NK-92 (cell line): ENCODE data around the gene MAP3K2.
"Not testable (repeated sequence)": the region's sequence is repeated elsewhere in the genome, so short reads cannot be mapped to it uniquely, and the experiment has no call there.

Experiments used
- DNase-seq: peaks from one replicate; lab custom pipeline; 2025; ENCODE audit not compliant: unreplicated experiment; lab: John Stamatoyannopoulos, UW

Gene MAP3K2

GRCh38 chr2:127355407-127356008 lies 32.3 kb downstream of the MAP3K2 start:
- no peak for DNase-seq

DNA sequence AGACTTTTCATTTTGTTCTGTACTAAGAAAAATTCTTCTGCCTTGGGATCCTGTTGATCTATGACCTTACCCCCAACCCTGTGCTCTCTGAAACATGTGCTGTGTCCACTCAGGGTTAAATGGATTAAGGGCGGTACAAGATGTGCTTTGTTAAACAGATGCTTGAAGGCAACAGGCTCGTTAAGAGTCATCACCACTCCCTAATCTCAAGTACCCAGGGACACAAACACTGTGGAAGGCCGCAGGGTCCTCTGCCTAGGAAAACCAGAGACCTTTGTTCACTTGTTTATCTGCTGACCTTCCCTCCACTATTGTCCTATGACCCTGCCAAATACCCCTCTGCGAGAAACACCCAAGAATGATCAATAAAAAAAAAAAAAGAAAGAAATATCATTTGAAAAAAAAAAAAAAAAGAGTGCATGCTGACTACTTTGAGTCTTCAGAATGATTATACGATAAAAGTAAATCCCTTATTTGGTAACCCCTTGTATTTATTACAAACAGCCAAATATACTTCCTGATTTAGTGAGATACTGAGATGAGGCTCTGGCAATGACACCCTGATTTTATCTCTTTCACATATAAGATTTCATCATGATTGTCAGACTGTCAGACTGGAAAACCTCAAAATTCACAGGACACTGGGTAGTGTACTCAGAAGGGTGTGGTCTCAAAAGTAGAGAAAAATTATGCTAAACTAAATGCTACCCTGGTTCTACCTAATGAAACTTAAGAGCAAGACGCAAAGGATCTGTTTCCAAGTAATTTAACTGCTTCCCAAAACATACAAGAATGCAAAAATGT lies 33.7 kb downstream of the MAP3K2 start:
- not testable (repeated sequence) for DNase-seq

DNA sequence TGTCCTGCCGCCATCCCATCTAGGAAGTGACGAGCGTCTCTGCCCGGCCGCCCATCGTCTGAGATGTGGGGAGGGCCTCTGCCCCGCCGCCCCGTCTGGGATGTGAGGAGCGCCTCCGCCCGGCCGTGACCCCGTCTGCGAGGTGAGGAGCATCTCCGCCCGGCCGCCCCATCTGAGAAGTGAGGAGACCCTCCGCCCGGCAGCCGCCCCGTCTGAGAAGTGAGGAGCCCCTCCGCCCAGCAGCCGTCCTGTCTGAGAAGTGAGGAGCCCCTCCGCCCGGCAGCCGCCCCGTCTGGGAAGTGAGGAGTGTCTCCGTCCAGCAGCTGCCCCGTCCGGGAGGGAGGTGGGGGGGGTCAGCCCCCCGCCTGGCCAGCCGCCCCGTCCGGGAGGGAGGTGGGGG lies 34.6 kb downstream of the MAP3K2 start:
- not testable (repeated sequence) for DNase-seq

GRCh38 chr2:127351603-127352002 lies 36.2 kb downstream of the MAP3K2 start:
- DNase-seq = no peak

GRCh38 chr2:127348426-127349000 lies 39.3 kb downstream of the MAP3K2 start:
- DNase-seq = no peak

- no peak for DNase-seq
These were observed 39.9 kb downstream of the MAP3K2 start for GRCh38 chr2:127347734-127348392.

DNA sequence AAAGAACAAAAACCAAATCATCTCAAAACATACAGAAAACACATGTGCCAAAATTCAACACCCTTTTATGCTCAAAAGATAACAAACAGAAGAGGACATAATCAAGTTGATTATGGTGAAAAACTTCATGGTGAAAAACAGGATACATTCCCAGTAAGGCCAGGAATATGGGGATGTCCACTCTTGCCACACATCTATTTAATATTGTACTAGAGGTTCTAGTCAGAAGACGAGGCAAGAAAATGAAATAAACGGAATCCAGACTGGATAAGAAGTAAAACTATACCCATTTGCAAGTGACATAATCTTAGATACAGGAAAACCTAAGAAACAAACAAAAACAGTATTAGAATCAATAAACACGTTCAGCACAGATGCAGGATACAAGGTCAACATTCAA lies 40.8 kb downstream of the MAP3K2 start:
- no peak for DNase-seq

DNA sequence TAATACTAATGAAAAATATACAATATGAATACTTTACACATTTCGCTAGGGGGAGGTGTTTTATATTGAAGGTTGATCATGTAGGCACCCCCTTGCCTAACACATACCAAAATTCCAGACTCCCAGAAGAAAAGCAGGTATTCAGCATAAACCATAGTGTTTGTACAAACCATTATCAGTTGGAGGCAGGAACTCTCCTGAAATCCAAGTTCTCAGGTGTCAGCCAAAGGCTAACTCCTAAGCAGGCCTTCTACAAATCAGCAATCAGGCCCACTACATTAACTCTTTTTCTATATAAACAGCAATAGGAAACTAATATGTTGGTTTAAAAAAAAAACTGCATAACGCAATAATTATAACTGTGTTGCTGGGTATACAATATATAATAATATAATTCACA lies 44.5 kb downstream of the MAP3K2 start:
- DNase-seq = no peak

DNA sequence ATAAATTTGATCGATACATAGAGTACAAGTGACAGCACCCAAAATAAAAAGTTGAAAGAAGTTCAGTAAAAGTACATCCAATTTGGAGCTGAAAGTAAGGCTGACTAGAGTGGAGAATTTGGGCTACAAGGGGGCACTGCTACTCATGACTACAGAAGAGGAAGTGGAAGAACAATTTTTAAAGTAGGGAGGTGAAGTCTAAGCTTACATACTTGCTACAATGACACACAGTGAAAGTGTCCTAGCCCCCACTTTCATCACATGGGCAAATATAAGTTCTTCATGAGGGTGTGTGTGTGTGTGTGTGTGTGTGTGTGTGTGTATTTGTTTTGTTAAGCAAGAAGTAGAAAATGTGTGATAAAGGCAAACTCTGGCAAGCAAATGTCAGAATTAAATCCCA lies 45.7 kb downstream of the MAP3K2 start:
- DNase-seq = no peak

DNA sequence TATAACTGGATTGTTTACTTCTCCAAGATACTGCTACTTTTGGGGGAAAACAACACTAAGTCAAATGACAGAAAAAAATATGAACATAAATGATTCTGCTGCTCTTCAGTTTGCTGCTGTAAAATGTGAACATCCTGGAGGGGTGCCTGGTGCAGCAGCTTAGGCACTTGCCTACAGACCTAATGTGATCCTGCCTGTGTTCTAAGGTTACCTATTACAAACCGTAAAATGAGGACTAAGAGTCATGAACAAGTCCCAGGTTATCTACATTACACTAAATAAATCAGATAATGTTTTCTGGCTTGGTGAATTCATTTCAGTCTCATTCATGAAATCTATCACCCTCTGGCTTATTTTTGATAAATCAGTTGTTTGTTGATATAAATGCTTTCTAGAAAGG lies 55.4 kb downstream of the MAP3K2 start:
- DNase-seq = no peak

DNA sequence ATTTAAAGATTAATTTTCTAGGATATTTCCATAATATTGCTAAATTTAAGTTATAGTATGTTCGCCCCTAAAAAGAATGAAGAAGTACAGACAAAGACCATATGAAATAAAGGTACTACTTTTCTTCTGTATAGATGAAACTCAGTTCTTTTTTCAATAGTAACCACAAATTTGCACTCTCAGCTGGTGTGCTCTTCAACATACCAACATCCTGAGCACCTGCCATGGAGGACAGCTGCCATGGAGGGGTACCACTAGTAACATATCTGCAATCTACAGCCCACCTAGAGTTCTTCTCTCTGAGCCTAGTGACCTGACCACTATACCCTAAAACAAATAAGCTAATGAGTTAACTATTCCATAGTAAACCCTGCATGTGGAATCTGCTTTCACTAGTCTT lies 57.0 kb downstream of the MAP3K2 start:
- no peak for DNase-seq

- DNase-seq = no peak
These were observed 61.4 kb downstream of the MAP3K2 start for GRCh38 chr2:127326289-127326945.

DNA sequence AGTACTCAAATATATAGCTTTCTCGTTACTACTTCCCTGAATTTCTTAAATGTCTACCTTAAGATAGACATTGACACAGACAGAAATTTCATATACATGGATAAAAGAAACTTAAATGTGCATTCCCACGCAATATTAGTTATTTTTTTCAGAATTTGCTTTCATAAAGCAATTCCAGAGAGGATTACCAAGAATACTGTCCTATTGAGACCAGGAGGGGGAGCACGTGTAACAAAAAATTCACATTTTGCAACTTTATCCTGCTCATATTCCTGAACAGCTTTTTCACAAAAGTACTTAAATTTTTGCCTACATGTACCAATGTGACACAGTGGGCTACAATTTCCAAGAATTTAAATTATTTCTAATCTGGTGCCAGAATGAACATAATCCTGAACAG lies 63.1 kb downstream of the MAP3K2 start:
- DNase-seq = no peak

DNA sequence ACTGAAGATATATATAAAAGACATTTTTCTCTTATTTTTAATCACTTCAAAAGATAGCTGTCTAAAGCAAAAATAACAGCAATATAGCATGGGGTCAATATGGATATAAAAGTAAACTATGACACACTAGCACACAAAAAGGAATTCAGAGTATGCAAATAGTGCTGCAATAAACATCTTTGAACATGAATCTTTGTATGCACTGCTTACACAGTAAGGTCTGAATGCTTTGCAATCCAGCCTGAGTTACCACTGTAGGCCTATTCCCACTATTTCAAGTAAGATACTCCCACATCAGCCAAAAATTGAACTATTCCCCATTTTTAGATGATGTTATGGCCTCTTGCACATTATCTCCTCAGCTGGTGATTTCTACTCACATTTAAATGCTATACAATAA lies 66.5 kb downstream of the MAP3K2 start:
- no peak for DNase-seq

DNA sequence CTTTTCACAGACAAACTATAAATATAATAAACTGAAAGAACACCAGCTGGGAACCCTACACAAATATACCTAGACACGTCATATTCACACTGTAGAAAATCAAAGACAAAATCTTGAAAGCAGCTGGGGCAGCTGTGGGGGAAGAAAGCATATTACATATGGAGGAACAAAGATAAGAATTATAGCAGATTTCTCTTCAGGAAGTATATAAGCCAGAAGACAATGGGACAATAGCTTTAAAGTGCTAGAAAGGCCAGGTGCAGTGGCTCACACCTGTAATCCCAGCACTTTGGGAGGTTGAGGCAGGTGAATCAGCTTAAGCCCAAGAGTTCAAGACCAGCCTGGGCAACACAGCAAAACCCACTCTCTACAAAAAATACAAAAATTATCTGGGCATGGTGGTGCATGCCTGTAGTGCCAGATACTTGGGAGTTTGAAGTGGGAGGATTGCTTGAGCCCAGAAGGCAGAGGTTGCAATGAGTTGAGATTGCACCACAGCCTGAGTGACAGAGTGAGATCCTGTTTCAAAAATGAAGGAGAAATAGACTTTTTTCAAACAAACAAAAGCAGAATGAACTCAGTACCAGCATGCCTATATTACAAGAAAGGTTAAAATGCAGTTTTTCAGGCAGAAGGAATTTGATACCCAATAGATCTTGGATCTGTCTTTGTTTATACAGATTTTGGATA lies 67.0 kb downstream of the MAP3K2 start:
- no peak for DNase-seq

DNA sequence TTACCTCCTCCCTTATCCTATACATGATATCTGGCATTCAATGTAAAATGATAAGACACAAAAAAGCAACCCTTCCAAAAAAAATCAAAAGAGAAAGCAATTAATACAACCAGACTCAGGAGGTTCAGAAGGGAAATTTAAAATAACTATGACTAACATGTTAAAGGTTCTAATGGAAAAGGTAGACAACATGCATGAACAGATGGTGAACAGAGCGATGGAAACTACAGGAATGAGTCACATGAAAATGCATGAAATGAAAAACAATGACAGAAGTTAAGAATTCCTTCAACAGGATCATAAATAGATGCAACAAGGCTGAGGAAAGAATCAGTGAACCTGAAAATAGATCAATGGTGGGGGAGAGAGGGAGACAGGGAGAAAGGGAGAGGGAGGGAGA lies 67.7 kb downstream of the MAP3K2 start:
- DNase-seq = no peak

DNA sequence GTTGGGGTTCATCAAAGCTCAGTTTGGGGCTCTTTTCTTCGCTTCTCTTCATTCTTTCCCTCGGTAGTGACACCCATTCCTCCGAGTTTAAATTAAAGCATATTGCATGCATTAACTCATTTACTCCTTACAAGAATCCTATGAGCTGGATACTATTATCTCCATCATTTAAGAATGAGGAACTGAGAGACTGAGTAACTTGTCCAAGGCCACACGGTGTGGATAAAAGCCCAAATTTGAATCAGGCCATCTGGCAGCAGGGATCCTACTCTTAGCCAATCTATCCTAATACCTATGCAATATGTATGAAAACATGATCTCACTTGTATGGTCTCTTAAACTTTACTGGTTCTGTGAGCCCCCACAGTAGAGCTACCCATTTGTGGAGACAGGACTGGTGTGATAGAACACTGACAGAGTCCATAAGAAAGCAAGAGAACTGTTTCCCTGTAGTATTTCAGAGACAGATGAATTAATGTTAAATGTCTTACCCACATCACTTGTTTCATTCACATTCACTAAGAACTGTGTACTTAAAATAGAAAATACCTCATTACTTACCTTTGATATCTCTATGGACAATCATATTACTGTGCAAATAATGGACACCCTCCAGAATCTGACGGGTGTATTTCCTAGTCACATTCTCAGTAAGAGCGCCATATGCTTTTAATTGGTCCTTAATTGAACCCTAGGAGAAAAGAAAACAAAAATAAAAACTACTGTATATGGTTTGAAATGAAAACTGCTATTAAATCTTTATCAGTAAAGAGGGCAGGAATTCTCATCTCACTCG lies 73.4 kb downstream of the MAP3K2 start:
- no peak for DNase-seq

- no peak for DNase-seq
These were observed 74.4 kb downstream of the MAP3K2 start for GRCh38 chr2:127313406-127313805.

GRCh38 chr2:127310980-127311379 lies 76.8 kb downstream of the MAP3K2 start:
- no peak for DNase-seq

GRCh38 chr2:127309468-127309867 lies 78.3 kb downstream of the MAP3K2 start:
- DNase-seq = no peak
